Inferior parietal cortex (tissue), 1 donor: Measurements from ENCODE around the gene MPPED2.

Experiments used
- DNase-seq: peaks from one replicate; pipeline ENCODE4 v3.0.0-alpha.2; 2016; ENCODE audit errors: extremely low spot score

The MPPED2 gene

GRCh38 chr11:30454111-30454510 lies 132.0 kb downstream of the MPPED2 start:
- DNase-seq, result no peak

GRCh38 chr11:30453705-30454104 lies 132.4 kb downstream of the MPPED2 start:
- no peak for DNase-seq

- DNase-seq, result no peak
Measured at GRCh38 chr11:30452842-30453241, 133.3 kb downstream of the MPPED2 start.

- no peak for DNase-seq
Measured at GRCh38 chr11:30452114-30452513, 134.0 kb downstream of the MPPED2 start.

GRCh38 chr11:30451626-30452025 lies 134.5 kb downstream of the MPPED2 start:
- no peak for DNase-seq

- no peak for DNase-seq
Measured at GRCh38 chr11:30451167-30451566, 135.0 kb downstream of the MPPED2 start.

- no peak for DNase-seq
Measured at GRCh38 chr11:30447058-30447640, 139.0 kb downstream of the MPPED2 start.

- no peak for DNase-seq
Measured at GRCh38 chr11:30446520-30446919, 139.6 kb downstream of the MPPED2 start.

- DNase-seq, result no peak
Measured at GRCh38 chr11:30445056-30445455, 141.1 kb downstream of the MPPED2 start.

- no peak for DNase-seq
Measured at GRCh38 chr11:30440510-30440909, 145.6 kb downstream of the MPPED2 start.

- no peak for DNase-seq
Measured at GRCh38 chr11:30436801-30437200, 149.4 kb downstream of the MPPED2 start.

GRCh38 chr11:30435488-30435887 lies 150.7 kb downstream of the MPPED2 start:
- DNase-seq, result no peak

- no peak for DNase-seq
Measured at GRCh38 chr11:30434901-30435300, 151.3 kb downstream of the MPPED2 start.

GRCh38 chr11:30433831-30434230 lies 152.3 kb downstream of the MPPED2 start:
- no peak for DNase-seq

- DNase-seq, result no peak
Measured at GRCh38 chr11:30432716-30433115, 153.4 kb downstream of the MPPED2 start.

- DNase-seq, result peak; percentile 6
Measured at GRCh38 chr11:30432178-30432577, 154.0 kb downstream of the MPPED2 start.

- no peak for DNase-seq
Measured at GRCh38 chr11:30431127-30431814, 154.9 kb downstream of the MPPED2 start.

- DNase-seq, result no peak
Measured at GRCh38 chr11:30429550-30429949, 156.6 kb downstream of the MPPED2 start.

- DNase-seq, result no peak
Measured at GRCh38 chr11:30426781-30427180, 159.4 kb downstream of the MPPED2 start.

- no peak for DNase-seq
Measured at GRCh38 chr11:30424844-30425243, 161.3 kb downstream of the MPPED2 start.

- DNase-seq, result no peak
Measured at GRCh38 chr11:30424321-30424720, 161.8 kb downstream of the MPPED2 start.

- DNase-seq, result no peak
Measured at GRCh38 chr11:30423886-30424285, 162.3 kb downstream of the MPPED2 start.

GRCh38 chr11:30423279-30423648 lies 162.9 kb downstream of the MPPED2 start:
- no peak for DNase-seq
